SK-N-MC (cell line): ENCODE data around the gene FAM131B.

Source experiments
- EZH2 ChIP-seq: fragments of 200-600 bp; sonication (generic); IDR thresholded peaks from one replicate; pipeline ENCODE4 v1.6.1; 2017; ENCODE audit warnings: antibody characterized with exemption
- POLR2AphosphoS5 ChIP-seq: IDR thresholded peaks from 2 replicates; pipeline ENCODE4 v1.6.1; 2012; ENCODE audit warnings: mild to moderate bottlenecking, low read depth, low read length, borderline replicate concordance

- no peak for TF ChIP-seq POLR2AphosphoS5
- no peak for TF ChIP-seq EZH2
Measured at GRCh38 chr7:143361552-143362130, 872 bp downstream of the FAM131B start.
